ENCODE results near the gene UBE2S.

The UBE2S gene

GRCh38 chr19:55441319-55441691 lies 33.7 kb upstream of the UBE2S start:
- no peak for TF ChIP-seq CTCF (IDR thresholded peaks at IDR 0.05; ENCODE audit: insufficient read depth, low read length, poor library complexity, severe bottlenecking)
- no peak for TF ChIP-seq EZH2phosphoT487 (conservative IDR thresholded peaks at IDR 0.05; ENCODE audit: low read length)
- Histone ChIP-seq H3K79me2 (ENCODE audit: insufficient read depth, low read length) (no peaks in the 10 kb centered on the region), H3K27me3 (ENCODE audit: low read length) (no peaks in the 10 kb centered on the region), H3K4me2 (ENCODE audit: low read depth, low read length, poor library complexity, severe bottlenecking) (no peak overlapping the region), H3K36me3 (ENCODE audit: low read length) (no peaks in the 10 kb centered on the region), H4K20me1 (ENCODE audit: low read depth, low read length) (no peaks in the 10 kb centered on the region), H3K27ac (ENCODE audit: low read depth, low read length) (no peak overlapping the region), H3K9ac (ENCODE audit: low read length) (no peak overlapping the region), H3K9me3 (ENCODE audit: insufficient read depth, low read length) (no peaks in the 10 kb centered on the region), H3K9me2 (replicated peaks; ENCODE audit: insufficient read depth, low read length) (no peaks in the 10 kb centered on the region), H2AFZ (ENCODE audit: low read depth, low read length, severe bottlenecking) (no peak overlapping the region), H3F3A (ENCODE audit: insufficient read depth) (no peaks in the 10 kb centered on the region), H3K4me3 (ENCODE audit: insufficient read depth, low read length, poor library complexity, severe bottlenecking) (no peak overlapping the region)

- H3K4me3 ChIP-seq (ENCODE audit: insufficient read depth, low read length, poor library complexity, severe bottlenecking) = no peak overlapping the region
- H3K9me2 ChIP-seq (replicated peaks; ENCODE audit: insufficient read depth, low read length) = no peaks in the 10 kb centered on the region
- no peaks in the 10 kb centered on the region for H3K27me3 ChIP-seq (ENCODE audit: low read length)
- H3K9me3 ChIP-seq (ENCODE audit: insufficient read depth, low read length) = no peaks in the 10 kb centered on the region
- no peak overlapping the region for H2AFZ ChIP-seq (ENCODE audit: low read depth, low read length, severe bottlenecking)
- no peak overlapping the region for H3K9ac ChIP-seq (ENCODE audit: low read length)
- H3F3A ChIP-seq (ENCODE audit: insufficient read depth) = no peaks in the 10 kb centered on the region
- H3K36me3 ChIP-seq (ENCODE audit: low read length) = no peaks in the 10 kb centered on the region
- H3K79me2 ChIP-seq (ENCODE audit: insufficient read depth, low read length) = no peaks in the 10 kb centered on the region
- no peaks in the 10 kb centered on the region for H4K20me1 ChIP-seq (ENCODE audit: low read depth, low read length)
- TF ChIP-seq EZH2phosphoT487 (conservative IDR thresholded peaks at IDR 0.05; ENCODE audit: low read length) (no peak), CTCF (IDR thresholded peaks at IDR 0.05; ENCODE audit: insufficient read depth, low read length, poor library complexity, severe bottlenecking) (no peak)
- H3K27ac ChIP-seq (ENCODE audit: low read depth, low read length) = no peak overlapping the region
- H3K4me2 ChIP-seq (ENCODE audit: low read depth, low read length, poor library complexity, severe bottlenecking) = no peak overlapping the region
Measured at GRCh38 chr19:55440411-55441105, 33.0 kb upstream of the UBE2S start.

GRCh38 chr19:55439052-55439451 lies 31.5 kb upstream of the UBE2S start:
- Histone ChIP-seq H2AFZ (ENCODE audit: low read depth, low read length, severe bottlenecking) (no peak overlapping the region), H3F3A (ENCODE audit: insufficient read depth) (no peaks in the 10 kb centered on the region), H3K36me3 (ENCODE audit: low read length) (no peaks in the 10 kb centered on the region), H3K27ac (ENCODE audit: low read depth, low read length) (no peak overlapping the region), H3K9ac (ENCODE audit: low read length) (no peak overlapping the region), H3K9me3 (ENCODE audit: insufficient read depth, low read length) (no peaks in the 10 kb centered on the region), H3K27me3 (ENCODE audit: low read length) (no peaks in the 10 kb centered on the region), H3K79me2 (ENCODE audit: insufficient read depth, low read length) (no peaks in the 10 kb centered on the region), H3K4me2 (ENCODE audit: low read depth, low read length, poor library complexity, severe bottlenecking) (no peak overlapping the region), H3K9me2 (replicated peaks; ENCODE audit: insufficient read depth, low read length) (no peaks in the 10 kb centered on the region), H3K4me3 (ENCODE audit: insufficient read depth, low read length, poor library complexity, severe bottlenecking) (no peak overlapping the region), H4K20me1 (ENCODE audit: low read depth, low read length) (no peaks in the 10 kb centered on the region)
- TF ChIP-seq CTCF (IDR thresholded peaks at IDR 0.05; ENCODE audit: insufficient read depth, low read length, poor library complexity, severe bottlenecking) (no peak), EZH2phosphoT487 (conservative IDR thresholded peaks at IDR 0.05; ENCODE audit: low read length) (no peak)
